ENCODE results near the gene CLPX. TPM values are rescaled to one million over a fixed set of nuclear protein-coding genes. Genes with fewer than 3 reads are reported as not detected.
"Not testable (repeated sequence)": the region's sequence is repeated elsewhere in the genome, so short reads cannot be mapped to it uniquely, and the experiment has no call there.

The CLPX gene
- total RNA-seq, 2 experiments from 2014 or later: 76.7 to 77.4 TPM

- CTCF ChIA-PET: no interaction called here
- no peak for ATAC-seq
Measured at GRCh38 chr15:65154720-65155119, 30.4 kb downstream of the CLPX start.

GRCh38 chr15:65147902-65148301 lies 37.2 kb downstream of the CLPX start:
- Mint-ChIP-seq H3K9me3 (no peaks in the 10 kb centered on the region), H3K4me1 (ENCODE audit: low read depth) (no peaks in the 10 kb centered on the region), H3K36me3 (ENCODE audit: low read depth) (peaks cover 8% of the 10 kb centered on the region), H3K27me3 (no peaks in the 10 kb centered on the region), H3K27ac (no peak overlapping the region), H3K4me3 (no peak overlapping the region)
- ATAC-seq (no peak), DNase-seq (no peak)
- intact Hi-C loops (cut with micrococcal nuclease): no loop called here
- no peak for TF ChIP-seq CTCF (IDR thresholded peaks at IDR 0.05)
- POLR2A ChIA-PET: no interaction called here
- CTCF ChIA-PET: interaction anchor here (1.2 kb wide), 1 partner anchor 11 kb away, joined by 3 read pairs; no protein-coding TSS in a partner anchor

More at GRCh38 chr15:65154720-65155119, 30.4 kb downstream of the CLPX start:
- POLR2A ChIA-PET: no interaction called here
- TF ChIP-seq CTCF (IDR thresholded peaks at IDR 0.05): no peak
- peaks cover 30% of the 10 kb centered on the region for H3K36me3 Mint-ChIP-seq (ENCODE audit: low read depth)
- no peak overlapping the region for H3K4me3 Mint-ChIP-seq
- H3K9me3 Mint-ChIP-seq: no peaks in the 10 kb centered on the region
- H3K27me3 Mint-ChIP-seq: no peaks in the 10 kb centered on the region
- H3K27ac Mint-ChIP-seq: no peak overlapping the region
- intact Hi-C loops (cut with micrococcal nuclease): no loop called here
- H3K4me1 Mint-ChIP-seq (ENCODE audit: low read depth): no peaks in the 10 kb centered on the region
- no peak for DNase-seq

GRCh38 chr15:65146438-65146837 lies 38.7 kb downstream of the CLPX start:
- intact Hi-C loops (cut with micrococcal nuclease): no loop called here
- POLR2A ChIA-PET: no interaction called here
- Mint-ChIP-seq H3K27ac (no peak overlapping the region), H3K4me1 (ENCODE audit: low read depth) (no peaks in the 10 kb centered on the region), H3K9me3 (no peaks in the 10 kb centered on the region), H3K27me3 (no peaks in the 10 kb centered on the region), H3K4me3 (no peak overlapping the region), H3K36me3 (ENCODE audit: low read depth) (peaks cover 3% of the 10 kb centered on the region)
- no peak for TF ChIP-seq CTCF (IDR thresholded peaks at IDR 0.05)
- no peak for DNase-seq
- CTCF ChIA-PET: no interaction called here
- ATAC-seq: no peak

DNA sequence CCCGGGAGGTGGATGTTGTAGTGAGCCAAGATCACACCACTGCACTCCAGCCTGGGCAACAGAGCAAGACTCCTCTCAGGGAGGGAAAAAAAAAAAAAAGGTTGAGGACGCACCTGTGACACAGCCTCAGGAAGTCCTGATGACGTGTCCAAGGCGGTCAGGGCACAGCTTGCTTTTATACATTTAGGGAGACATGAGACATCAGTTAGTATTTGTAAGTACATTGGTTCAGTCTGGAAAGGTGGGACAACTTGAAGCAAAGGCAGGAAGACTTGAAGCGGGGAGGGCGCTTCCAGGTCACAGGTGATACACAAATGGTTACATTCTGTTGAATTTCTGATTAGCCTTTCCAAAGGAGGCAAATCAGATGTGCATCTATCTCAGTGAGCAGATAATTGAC lies 46.5 kb downstream of the CLPX start:
- H3K27ac Mint-ChIP-seq; H3K9me3 Mint-ChIP-seq; ATAC-seq; H3K27me3 Mint-ChIP-seq; H3K36me3 Mint-ChIP-seq (ENCODE audit: low read depth); H3K4me3 Mint-ChIP-seq; H3K4me1 Mint-ChIP-seq (ENCODE audit: low read depth); DNase-seq; intact Hi-C loops (cut with micrococcal nuclease); POLR2A ChIA-PET: not testable (repeated sequence)
- CTCF ChIA-PET: interaction anchor here (0.6 kb wide), 1 partner anchor 85 kb away, joined by 4 read pairs; no protein-coding TSS in a partner anchor

DNA sequence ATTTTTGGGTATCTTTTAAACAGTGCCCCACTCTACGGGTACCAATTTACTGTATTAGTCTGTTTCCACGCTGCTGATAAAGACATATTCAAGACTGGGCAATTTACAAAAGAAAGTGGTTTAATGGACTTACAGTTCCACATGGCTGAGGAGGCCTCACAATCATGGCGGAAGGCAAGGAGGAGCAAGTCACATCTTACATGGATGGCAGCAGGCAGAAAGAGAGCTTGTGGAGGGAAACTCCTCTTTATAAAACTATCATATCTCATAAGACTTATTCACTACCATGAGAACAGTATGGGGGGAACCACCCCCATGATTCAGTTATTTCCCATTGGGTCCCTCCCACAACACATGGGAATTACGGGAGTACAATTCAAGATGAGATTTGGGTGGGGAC lies 47.2 kb downstream of the CLPX start:
- CTCF ChIA-PET; H3K4me3 Mint-ChIP-seq; H3K27me3 Mint-ChIP-seq; H3K27ac Mint-ChIP-seq; DNase-seq; intact Hi-C loops (cut with micrococcal nuclease); ATAC-seq; H3K4me1 Mint-ChIP-seq (ENCODE audit: low read depth); H3K9me3 Mint-ChIP-seq; POLR2A ChIA-PET: not testable (repeated sequence)
- H3K36me3 Mint-ChIP-seq (ENCODE audit: low read depth): peaks cover 10% of the 10 kb centered on the region

DNA sequence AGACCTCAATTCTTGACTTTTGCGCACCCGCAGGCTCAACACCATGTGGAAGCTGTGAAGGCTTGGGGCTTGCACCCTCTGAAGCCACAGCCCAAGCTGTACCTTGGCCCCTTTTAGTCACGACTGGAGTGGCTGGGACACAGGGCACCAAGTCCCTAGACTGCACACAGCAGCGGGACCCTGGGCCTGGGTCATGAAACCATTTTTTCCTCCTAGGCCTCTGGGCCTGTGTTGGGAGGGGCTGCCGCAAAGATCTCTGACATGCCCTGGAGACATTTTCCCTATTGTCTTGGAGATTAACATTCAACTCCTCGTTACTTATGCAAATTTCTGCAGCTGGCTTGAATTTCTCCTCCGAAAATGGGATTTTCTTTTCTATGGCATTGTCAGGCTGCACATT lies 48.1 kb downstream of the CLPX start:
- H3K9me3 Mint-ChIP-seq; ATAC-seq; DNase-seq; H3K27ac Mint-ChIP-seq; CTCF ChIA-PET; H3K4me3 Mint-ChIP-seq; intact Hi-C loops (cut with micrococcal nuclease); H3K27me3 Mint-ChIP-seq; H3K4me1 Mint-ChIP-seq (ENCODE audit: low read depth); POLR2A ChIA-PET: not testable (repeated sequence)
- peaks cover 10% of the 10 kb centered on the region for H3K36me3 Mint-ChIP-seq (ENCODE audit: low read depth)

Data from activated CD8-positive, alpha-beta T cell treated with anti-CD3 and anti-CD28 coated beads for 36 hours (primary cell).